HEK293T (cell line): ENCODE data around the gene UGT1A7.

Experiments used
- ARNT ChIP-seq: fragments of 450-650 bp; IDR thresholded peaks from 2 replicates; pipeline ENCODE4 v1.6.1; 2017; ENCODE audit warnings: mild to moderate bottlenecking
- BHLHE40 ChIP-seq: fragments of 450-650 bp; IDR thresholded peaks from 2 replicates; pipeline ENCODE4 v1.6.1; 2016; ENCODE audit warnings: mild to moderate bottlenecking, moderate library complexity, borderline replicate concordance
- CTBP1 ChIP-seq: fragments of 450-650 bp; IDR thresholded peaks from 2 replicates; pipeline ENCODE4 v1.6.1; 2016; ENCODE audit warnings: borderline replicate concordance
- ELF4 ChIP-seq: fragments of 450-650 bp; IDR thresholded peaks from 2 replicates; pipeline ENCODE4 v1.6.1; 2017; ENCODE audit warnings: antibody characterized with exemption
- FOXA1 ChIP-seq: fragments of 450-650 bp; IDR thresholded peaks from 2 replicates; pipeline ENCODE4 v1.6.1; 2016; ENCODE audit warnings: mild to moderate bottlenecking
- FOXK2 ChIP-seq: fragments of 450-650 bp; IDR thresholded peaks from 2 replicates; pipeline ENCODE4 v1.6.1; 2016; ENCODE audit warnings: mild to moderate bottlenecking
- FOXM1 ChIP-seq: fragments of 450-650 bp; IDR thresholded peaks from 2 replicates; pipeline ENCODE4 v1.6.1; 2017; ENCODE audit warnings: mild to moderate bottlenecking, borderline replicate concordance
- HDGF ChIP-seq: fragments of 450-650 bp; IDR thresholded peaks from 2 replicates; pipeline ENCODE4 v1.6.1; 2017; ENCODE audit warnings: antibody characterized with exemption, borderline replicate concordance
- LEF1 ChIP-seq: fragments of 450-650 bp; IDR thresholded peaks from 2 replicates; pipeline ENCODE4 v1.6.1; 2017; ENCODE audit warnings: mild to moderate bottlenecking, borderline replicate concordance
- NFRKB ChIP-seq: fragments of 450-650 bp; IDR thresholded peaks from 2 replicates; pipeline ENCODE4 v1.6.1; 2016; ENCODE audit warnings: mild to moderate bottlenecking, moderate library complexity
- SP1 ChIP-seq: fragments of 450-650 bp; IDR thresholded peaks from 2 replicates; pipeline ENCODE4 v1.6.1; 2017
- TARDBP ChIP-seq: fragments of 450-650 bp; IDR thresholded peaks from 2 replicates; pipeline ENCODE4 v1.6.1; 2016
- ZNF384 ChIP-seq: fragments of 450-650 bp; IDR thresholded peaks from 2 replicates; pipeline ENCODE4 v1.6.1; 2016

DNA sequence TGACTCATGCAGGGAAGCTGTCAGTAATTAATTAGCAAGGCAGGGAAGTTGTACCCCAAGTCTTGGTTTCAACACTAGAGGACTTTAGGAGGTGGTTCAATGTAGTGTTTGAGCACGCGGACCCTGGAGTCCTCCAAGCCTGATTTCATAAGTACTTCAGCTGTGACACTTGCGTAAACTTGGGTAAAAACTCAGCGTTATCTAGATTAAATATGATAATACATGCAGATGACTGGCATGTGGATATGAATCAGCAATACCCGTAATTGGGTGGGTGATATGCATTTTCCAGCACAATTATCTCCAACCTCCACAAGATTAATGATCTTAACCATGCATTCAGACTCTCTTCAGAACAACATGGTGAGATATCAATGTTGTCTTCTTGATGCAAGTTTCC is 5.2 kb downstream of the UGT1A7 start:
- TF ChIP-seq ZNF384: no peak
- TF ChIP-seq FOXA1: no peak
- no peak for TF ChIP-seq SP1
- no peak for TF ChIP-seq ELF4
- no peak for TF ChIP-seq BHLHE40
- TF ChIP-seq NFRKB: no peak
- no peak for TF ChIP-seq CTBP1
- TF ChIP-seq HDGF: no peak
- TF ChIP-seq TARDBP: no peak
- no peak for TF ChIP-seq ARNT
- no peak for TF ChIP-seq FOXM1
- TF ChIP-seq LEF1: no peak
- no peak for TF ChIP-seq FOXK2
